ENCODE data around the gene VWA5B2.

VWA5B2 gene

DNA sequence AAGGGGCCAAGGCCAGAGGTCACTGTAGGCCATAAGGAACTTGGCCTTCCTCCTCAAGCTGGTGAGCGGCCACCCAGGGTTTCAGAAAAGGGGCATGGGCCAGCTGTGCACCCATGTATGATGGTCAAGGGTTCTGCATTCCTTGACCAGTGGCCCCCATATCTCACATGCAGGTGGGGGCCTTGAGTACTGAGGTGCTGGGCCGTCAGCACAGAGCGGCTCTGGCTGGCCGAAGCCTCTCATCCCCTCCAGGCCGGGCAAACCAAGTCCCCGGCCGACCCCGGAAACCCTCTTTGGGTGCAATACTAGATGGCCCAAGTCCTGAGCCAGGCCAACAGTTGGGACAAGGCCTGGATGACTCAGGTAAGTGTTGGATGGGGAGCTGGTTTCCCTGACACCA, 9.8 kb downstream of the VWA5B2 start:
- no peaks in the 10 kb centered on the region for H3K4me1 ChIP-seq (ENCODE audit: control insufficient read depth, insufficient read depth, low read length)
- no peak overlapping the region for H3K27ac ChIP-seq (ENCODE audit: extremely low read depth, low read depth, low read length)
- no peak overlapping the region for H3K4me3 ChIP-seq (ENCODE audit: low read depth, low read length)
- H3K9me3 ChIP-seq (ENCODE audit: control insufficient read depth, insufficient read depth, low read depth, low read length), result no peaks in the 10 kb centered on the region
- TF ChIP-seq ZFHX2 (tag by site-specific recombination; conservative IDR thresholded peaks at IDR 0.05) (no peak), ZNF629 (tag by site-specific recombination; IDR thresholded peaks at IDR 0.05) (no peak)
- ChIA-PET CTCF (interaction anchor here (0.6 to 8.7 kb wide), 2 partner anchors 12 to 15 kb away, joined by 3 to 66 read pairs; partner anchors contain the start of gene VWA5B2), POLR2A (interaction anchor here (1.2 kb wide), 1 partner anchor 22 kb away, joined by 4 read pairs; the partner anchor contains the start of gene CAMK2N2)
- peaks cover 0 to 25% of the 10 kb centered on the region in 2 experiments; a peak in 1 of 3 replicates for H3K36me3 ChIP-seq (ENCODE audit: control insufficient read depth in 2 of 2, insufficient read depth in 1 of 2, low read length in 2 of 2)

DNA sequence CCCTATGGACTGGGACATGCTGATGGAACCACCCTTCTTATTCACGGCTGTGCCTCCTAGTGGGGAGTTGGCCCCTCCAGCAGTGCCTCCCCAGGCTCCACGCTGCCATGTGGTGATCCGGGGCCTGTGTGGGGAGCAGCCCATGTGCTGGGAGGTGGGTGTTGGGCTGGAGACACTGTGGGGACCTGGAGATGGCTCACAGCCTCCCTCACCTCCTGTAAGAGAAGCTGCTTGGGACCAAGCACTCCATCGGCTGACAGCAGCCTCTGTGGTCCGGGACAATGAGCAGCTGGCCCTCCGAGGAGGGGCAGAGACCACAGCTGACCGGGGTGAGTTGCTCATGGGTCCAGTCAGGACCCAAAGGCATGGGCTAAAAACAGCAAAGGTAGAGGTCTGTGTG, 10.3 kb downstream of the VWA5B2 start:
- Histone ChIP-seq H3K9me3 (ENCODE audit: control insufficient read depth, insufficient read depth, low read depth, low read length) (no peaks in the 10 kb centered on the region), H3K36me3 (ENCODE audit: control insufficient read depth in 2 of 2, insufficient read depth in 1 of 2, low read length in 2 of 2) (peaks cover 0 to 30% of the 10 kb centered on the region in 2 experiments; a peak in 1 of 3 replicates), H3K27ac (ENCODE audit: extremely low read depth, low read depth, low read length) (no peak overlapping the region), H3K4me1 (ENCODE audit: control insufficient read depth, insufficient read depth, low read length) (no peaks in the 10 kb centered on the region), H3K4me3 (ENCODE audit: low read depth, low read length) (no peak overlapping the region)
- CTCF ChIA-PET, result interaction anchor here (8.7 kb wide), 1 partner anchor 12 kb away, joined by 66 read pairs; the partner anchor contains the start of gene VWA5B2
- POLR2A ChIA-PET, result interaction anchor here (1.1 to 1.2 kb wide), 3 partner anchors 19 to 63 kb away, joined by 4 read pairs; partner anchors contain the start of gene CAMK2N2
- TF ChIP-seq ZIC2 (tag by site-specific recombination; IDR thresholded peaks at IDR 0.05) (peak; percentile 14; the same call in 1 of the 2 replicates), ZNF391 (tag by site-specific recombination; IDR thresholded peaks at IDR 0.05; ENCODE audit: borderline replicate concordance, low read depth) (no peak), GFI1B (tag by site-specific recombination; IDR thresholded peaks at IDR 0.05) (no peak)

DNA sequence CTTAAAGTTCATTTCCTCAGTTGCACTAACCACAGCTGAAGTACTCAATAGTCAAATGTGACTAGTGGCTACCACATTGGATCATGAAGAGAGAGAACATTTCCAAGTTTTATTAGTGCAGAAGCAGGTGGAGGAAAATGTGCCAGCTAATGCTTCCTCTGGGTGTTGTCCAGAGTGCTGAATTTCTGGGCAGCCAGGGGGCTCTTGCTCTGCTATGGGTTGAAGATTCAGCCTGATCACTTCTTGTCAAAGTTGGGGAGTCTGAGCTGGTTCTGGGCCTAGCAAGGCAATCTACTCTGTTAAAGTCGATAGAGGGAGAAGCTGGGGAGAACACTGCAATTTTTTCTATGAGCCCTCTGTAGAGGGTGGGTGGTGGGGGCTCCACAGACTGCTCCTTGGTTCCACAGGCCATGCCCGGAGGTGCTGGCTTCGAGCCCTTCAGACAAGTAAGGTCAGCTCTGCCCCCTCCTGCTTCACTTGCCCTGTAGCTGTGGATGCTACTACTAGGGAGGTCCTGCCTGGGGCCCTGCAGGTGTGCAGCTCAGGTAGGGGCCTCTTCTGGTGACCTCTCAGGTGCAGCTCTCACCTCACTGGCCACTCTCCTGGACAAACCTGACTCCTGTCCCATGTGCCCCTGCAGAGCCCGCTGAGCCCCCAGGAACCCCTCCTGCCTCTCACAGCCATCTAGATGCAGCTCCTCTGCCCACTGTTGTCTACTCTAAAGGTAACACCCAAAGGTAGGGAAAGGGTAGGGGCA, 11.2 kb downstream of the VWA5B2 start:
- ChIA-PET CTCF (interaction anchor here (0.7 to 8.7 kb wide), 3 partner anchors 13 to 97 kb away, joined by 3 to 66 read pairs (median 4); partner anchors contain the start of gene VWA5B2), POLR2A (interaction anchor here (1.1 to 1.2 kb wide), 3 partner anchors 20 to 64 kb away, joined by 4 read pairs; partner anchors contain the start of gene CAMK2N2)
- no peaks in the 10 kb centered on the region for H3K4me1 ChIP-seq (ENCODE audit: control insufficient read depth, insufficient read depth, low read length)
- TF ChIP-seq, protein P1, sequence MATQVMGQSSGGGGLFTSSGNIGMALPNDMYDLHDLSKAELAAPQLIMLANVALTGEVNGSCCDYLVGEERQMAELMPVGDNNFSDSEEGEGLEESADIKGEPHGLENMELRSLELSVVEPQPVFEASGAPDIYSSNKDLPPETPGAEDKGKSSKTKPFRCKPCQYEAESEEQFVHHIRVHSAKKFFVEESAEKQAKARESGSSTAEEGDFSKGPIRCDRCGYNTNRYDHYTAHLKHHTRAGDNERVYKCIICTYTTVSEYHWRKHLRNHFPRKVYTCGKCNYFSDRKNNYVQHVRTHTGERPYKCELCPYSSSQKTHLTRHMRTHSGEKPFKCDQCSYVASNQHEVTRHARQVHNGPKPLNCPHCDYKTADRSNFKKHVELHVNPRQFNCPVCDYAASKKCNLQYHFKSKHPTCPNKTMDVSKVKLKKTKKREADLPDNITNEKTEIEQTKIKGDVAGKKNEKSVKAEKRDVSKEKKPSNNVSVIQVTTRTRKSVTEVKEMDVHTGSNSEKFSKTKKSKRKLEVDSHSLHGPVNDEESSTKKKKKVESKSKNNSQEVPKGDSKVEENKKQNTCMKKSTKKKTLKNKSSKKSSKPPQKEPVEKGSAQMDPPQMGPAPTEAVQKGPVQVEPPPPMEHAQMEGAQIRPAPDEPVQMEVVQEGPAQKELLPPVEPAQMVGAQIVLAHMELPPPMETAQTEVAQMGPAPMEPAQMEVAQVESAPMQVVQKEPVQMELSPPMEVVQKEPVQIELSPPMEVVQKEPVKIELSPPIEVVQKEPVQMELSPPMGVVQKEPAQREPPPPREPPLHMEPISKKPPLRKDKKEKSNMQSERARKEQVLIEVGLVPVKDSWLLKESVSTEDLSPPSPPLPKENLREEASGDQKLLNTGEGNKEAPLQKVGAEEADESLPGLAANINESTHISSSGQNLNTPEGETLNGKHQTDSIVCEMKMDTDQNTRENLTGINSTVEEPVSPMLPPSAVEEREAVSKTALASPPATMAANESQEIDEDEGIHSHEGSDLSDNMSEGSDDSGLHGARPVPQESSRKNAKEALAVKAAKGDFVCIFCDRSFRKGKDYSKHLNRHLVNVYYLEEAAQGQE (tag by site-specific recombination; IDR thresholded peaks at IDR 0.05), result peak; percentile 94
- no peak for TF ChIP-seq ZNF146 (tag by site-specific recombination; IDR thresholded peaks at IDR 0.05)
- H3K36me3 ChIP-seq (ENCODE audit: control insufficient read depth in 2 of 2, insufficient read depth in 1 of 2, low read length in 2 of 2), result peaks cover 0 to 39% of the 10 kb centered on the region in 2 experiments; a peak in 1 of 3 replicates
- H3K4me3 ChIP-seq (ENCODE audit: low read depth, low read length), result no peak overlapping the region
- no peak overlapping the region for H3K27ac ChIP-seq (ENCODE audit: extremely low read depth, low read depth, low read length)
- no peaks in the 10 kb centered on the region for H3K9me3 ChIP-seq (ENCODE audit: control insufficient read depth, insufficient read depth, low read depth, low read length)

DNA sequence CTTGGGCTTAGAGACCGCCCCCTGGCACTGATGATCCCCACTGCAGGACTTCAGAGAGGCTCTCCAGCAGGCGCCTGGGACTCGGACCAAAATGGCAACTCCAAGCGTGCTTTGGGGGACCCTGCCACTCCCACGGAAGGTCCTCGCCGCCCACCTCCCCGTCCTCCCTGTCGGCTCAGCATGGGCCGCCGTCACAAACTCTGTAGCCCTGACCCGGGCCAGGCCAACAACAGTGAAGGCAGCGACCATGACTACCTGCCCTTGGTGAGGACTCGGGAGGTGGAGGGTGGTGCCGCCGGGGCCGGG, 11.7 kb downstream of the VWA5B2 start:
- Histone ChIP-seq H3K9me3 (ENCODE audit: control insufficient read depth, insufficient read depth, low read depth, low read length) (no peaks in the 10 kb centered on the region), H3K4me1 (ENCODE audit: control insufficient read depth, insufficient read depth, low read length) (no peaks in the 10 kb centered on the region), H3K27ac (ENCODE audit: extremely low read depth, low read depth, low read length) (no peak overlapping the region), H3K4me3 (ENCODE audit: low read depth, low read length) (no peak overlapping the region), H3K36me3 (ENCODE audit: control insufficient read depth in 2 of 2, insufficient read depth in 1 of 2, low read length in 2 of 2) (peaks cover 0 to 44% of the 10 kb centered on the region in 2 experiments; a peak in 1 of 3 replicates)
- POLR2A ChIA-PET, result interaction anchor here (1.1 kb wide), 1 partner anchor 21 kb away, joined by 4 read pairs; no protein-coding TSS in a partner anchor
- CTCF ChIA-PET, result interaction anchor here (0.7 to 8.7 kb wide), 4 partner anchors 14 to 98 kb away, joined by 3 to 66 read pairs (median 4); partner anchors contain the start of gene VWA5B2
- TF ChIP-seq ZNF211 (tag by site-specific recombination; IDR thresholded peaks at IDR 0.05; ENCODE audit: low read depth) (no peak), ZIC2 (tag by site-specific recombination; IDR thresholded peaks at IDR 0.05) (no peak), ZNF561 (tag by site-specific recombination; IDR thresholded peaks at IDR 0.05; ENCODE audit: borderline replicate concordance) (no peak), ZBTB8A (tag by site-specific recombination; IDR thresholded peaks at IDR 0.05) (no peak), ZBTB48 (tag by site-specific recombination; IDR thresholded peaks at IDR 0.05) (no peak), ZNF341 (tag by site-specific recombination; IDR thresholded peaks at IDR 0.05; ENCODE audit: low read depth) (no peak), GLI2 (tag by site-specific recombination; IDR thresholded peaks at IDR 0.05; ENCODE audit: borderline replicate concordance, low read depth) (no peak), ZNF404 (tag by site-specific recombination; IDR thresholded peaks at IDR 0.05) (no peak), ZNF324 (tag by site-specific recombination; IDR thresholded peaks at IDR 0.05) (no peak), ZNF596 (tag by site-specific recombination; IDR thresholded peaks at IDR 0.05) (no peak), ZNF664 (tag by site-specific recombination; IDR thresholded peaks at IDR 0.05) (no peak), SP7 (tag by site-specific recombination; IDR thresholded peaks at IDR 0.05) (no peak), OVOL3 (tag by site-specific recombination; IDR thresholded peaks at IDR 0.05) (no peak), ZBTB21 (tag by site-specific recombination; IDR thresholded peaks at IDR 0.05) (no peak), ZNF426 (tag by site-specific recombination; IDR thresholded peaks at IDR 0.05) (no peak)
- TF ChIP-seq, protein P2, sequence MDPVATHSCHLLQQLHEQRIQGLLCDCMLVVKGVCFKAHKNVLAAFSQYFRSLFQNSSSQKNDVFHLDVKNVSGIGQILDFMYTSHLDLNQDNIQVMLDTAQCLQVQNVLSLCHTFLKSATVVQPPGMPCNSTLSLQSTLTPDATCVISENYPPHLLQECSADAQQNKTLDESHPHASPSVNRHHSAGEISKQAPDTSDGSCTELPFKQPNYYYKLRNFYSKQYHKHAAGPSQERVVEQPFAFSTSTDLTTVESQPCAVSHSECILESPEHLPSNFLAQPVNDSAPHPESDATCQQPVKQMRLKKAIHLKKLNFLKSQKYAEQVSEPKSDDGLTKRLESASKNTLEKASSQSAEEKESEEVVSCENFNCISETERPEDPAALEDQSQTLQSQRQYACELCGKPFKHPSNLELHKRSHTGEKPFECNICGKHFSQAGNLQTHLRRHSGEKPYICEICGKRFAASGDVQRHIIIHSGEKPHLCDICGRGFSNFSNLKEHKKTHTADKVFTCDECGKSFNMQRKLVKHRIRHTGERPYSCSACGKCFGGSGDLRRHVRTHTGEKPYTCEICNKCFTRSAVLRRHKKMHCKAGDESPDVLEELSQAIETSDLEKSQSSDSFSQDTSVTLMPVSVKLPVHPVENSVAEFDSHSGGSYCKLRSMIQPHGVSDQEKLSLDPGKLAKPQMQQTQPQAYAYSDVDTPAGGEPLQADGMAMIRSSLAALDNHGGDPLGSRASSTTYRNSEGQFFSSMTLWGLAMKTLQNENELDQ (tag by site-specific recombination; IDR thresholded peaks at IDR 0.05; ENCODE audit: low read depth), result no peak

Data from HEK293 (cell line).